Urothelium cell line (cell line): ENCODE results near the gene LRIT3.
"Not testable (repeated sequence)": the region's sequence is repeated elsewhere in the genome, so short reads cannot be mapped to it uniquely, and the experiment has no call there.

Source experiments
- DNase-seq: peaks from one replicate; pipeline ENCODE4 v3.0.0; 2011; ENCODE audit warnings: low spot score, mixed read lengths
- FAIRE-seq: peaks from 2 replicates; lab custom pipeline; 2011; peaks lifted over from hg19 to GRCh38; lab: Jason Lieb, UNC

LRIT3 gene

DNA sequence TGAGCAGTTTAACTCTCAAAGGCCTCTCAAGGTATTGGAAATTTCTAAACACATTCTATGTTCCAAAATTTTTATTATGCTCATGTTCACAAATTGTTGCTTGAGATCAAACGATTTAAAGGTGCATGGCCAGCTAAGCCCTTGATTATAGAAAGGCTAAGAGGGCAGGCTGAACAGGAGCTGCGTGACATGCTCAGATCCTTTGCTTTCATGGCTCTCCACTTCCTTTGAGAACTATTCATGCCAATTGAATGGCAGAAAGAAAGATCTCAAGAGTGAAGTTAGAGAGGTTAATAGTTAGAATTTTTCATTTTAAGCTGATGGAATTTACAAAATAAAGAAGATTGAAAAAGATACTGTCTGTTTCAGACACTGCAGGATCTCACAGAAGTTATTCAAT is 594 bp downstream of the LRIT3 start:
- FAIRE-seq: no peak
- DNase-seq: no peak

- DNase-seq (no peak), FAIRE-seq (no peak)
Observed at GRCh38 chr4:109850601-109851000, 2.7 kb downstream of the LRIT3 start.

- FAIRE-seq, DNase-seq: not testable (repeated sequence)
Observed at GRCh38 chr4:109859426-109860300, 11.8 kb downstream of the LRIT3 start.

GRCh38 chr4:109861271-109861670 is 13.4 kb downstream of the LRIT3 start:
- DNase-seq (no peak), FAIRE-seq (no peak)

DNA sequence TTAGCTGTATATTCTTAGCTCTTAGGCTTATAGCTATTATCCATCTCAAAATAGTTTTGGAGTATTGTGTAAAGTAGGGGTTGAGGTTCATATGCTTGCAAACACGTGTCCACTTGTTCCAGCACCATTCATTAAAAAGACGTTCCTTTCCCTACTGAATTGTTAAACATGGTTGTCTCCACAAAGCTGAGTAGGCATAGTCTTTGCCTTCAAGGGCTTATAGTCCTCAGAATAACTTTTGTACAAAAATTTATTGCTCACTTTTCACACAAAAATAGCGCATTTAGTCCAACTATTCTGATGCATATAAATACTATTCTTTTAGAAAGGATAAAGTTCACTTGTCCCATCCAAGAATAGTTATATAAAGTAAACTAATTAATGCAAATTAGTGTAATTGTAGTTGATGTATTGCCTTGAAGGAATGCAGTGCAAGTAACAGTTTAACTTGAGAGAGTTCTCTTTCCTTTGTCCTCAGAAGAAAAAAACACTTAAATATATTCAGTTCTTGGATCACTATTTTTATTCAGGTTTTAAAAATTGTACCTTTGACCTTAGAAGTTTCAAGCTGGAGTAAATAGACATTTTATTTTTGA is 14.1 kb downstream of the LRIT3 start:
- no peak for DNase-seq
- no peak for FAIRE-seq

DNA sequence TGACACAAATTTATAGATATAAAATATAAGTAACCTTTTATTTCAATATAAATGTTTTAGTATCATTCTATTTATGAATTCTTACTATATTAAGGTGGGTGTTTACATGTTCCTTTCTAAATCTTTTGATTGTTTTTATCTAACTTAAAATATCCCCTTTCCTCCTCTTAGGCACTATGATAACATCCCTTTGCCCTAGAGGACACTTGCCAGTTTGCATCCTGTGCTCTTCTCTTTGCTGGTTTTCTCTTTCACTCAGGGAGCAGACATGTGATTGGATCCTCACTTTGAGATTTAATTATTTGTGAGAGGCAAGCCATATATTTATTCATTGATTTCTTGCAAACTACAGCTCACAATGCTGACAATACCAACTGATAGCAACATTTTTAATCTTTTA is 16.2 kb downstream of the LRIT3 start:
- DNase-seq (no peak), FAIRE-seq (no peak)

DNA sequence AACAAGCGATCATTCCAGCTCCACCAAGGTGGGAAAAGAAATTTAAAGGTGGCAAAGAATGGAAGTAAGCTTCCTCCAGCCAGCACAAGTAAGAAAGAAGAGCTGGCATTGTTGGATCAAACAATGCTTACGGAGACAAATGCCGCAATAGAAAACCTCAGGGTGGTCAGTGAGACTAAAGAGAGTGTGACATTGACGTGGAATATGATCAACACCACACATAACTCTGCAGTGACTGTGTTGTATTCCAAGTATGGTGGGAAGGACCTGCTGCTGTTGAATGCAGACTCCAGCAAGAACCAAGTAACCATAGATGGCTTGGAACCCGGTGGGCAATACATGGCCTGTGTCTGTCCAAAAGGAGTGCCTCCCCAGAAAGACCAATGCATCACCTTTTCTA is 22.2 kb downstream of the LRIT3 start:
- DNase-seq (no peak), FAIRE-seq (peak; percentile 20)

- DNase-seq (no peak), FAIRE-seq (no peak)
Observed at GRCh38 chr4:109872065-109872464, 24.2 kb downstream of the LRIT3 start.

GRCh38 chr4:109872950-109873656 is 25.2 kb downstream of the LRIT3 start:
- FAIRE-seq (no peak), DNase-seq (no peak)

- FAIRE-seq (no peak), DNase-seq (no peak)
Observed at GRCh38 chr4:109873791-109874514, 26.0 kb downstream of the LRIT3 start.

- DNase-seq (no peak), FAIRE-seq (no peak)
Observed at GRCh38 chr4:109875106-109875505, 27.2 kb downstream of the LRIT3 start.

- FAIRE-seq: not testable (repeated sequence)
Observed at GRCh38 chr4:109875553-109875952, 27.6 kb downstream of the LRIT3 start.

DNA sequence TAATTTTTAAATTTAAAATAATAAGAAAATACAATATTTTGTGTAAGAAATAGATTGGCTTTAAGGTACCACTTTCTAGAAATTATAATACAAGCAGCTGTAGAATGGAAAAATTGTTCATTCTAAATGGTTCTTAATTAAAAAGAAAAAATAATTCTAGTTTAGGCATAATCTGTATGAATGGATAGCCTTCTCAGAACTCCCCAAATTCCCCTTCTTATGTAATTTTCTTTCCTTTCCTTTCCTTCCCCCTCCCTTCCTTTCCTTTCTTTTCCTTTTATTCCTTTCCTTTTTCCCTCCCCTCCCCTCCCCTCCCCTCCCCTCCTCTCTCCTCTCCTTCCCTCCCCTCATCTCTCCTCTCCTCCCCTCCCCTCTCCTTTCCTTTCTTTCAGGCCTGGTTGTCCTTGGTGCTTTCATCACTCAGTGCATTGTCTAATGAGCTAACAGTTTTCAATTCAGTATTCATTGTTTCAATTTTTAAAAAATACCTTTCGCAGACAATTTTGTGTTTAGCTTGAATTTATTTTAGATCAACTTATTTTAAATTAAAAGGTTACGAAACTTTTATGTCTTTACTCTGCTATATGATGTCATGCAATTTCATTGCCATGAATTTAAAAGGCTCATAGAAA is 28.8 kb downstream of the LRIT3 start:
- no peak for DNase-seq
- FAIRE-seq: no peak

More at GRCh38 chr4:109875553-109875952, 27.6 kb downstream of the LRIT3 start:
- not testable (repeated sequence) for DNase-seq

DNA sequence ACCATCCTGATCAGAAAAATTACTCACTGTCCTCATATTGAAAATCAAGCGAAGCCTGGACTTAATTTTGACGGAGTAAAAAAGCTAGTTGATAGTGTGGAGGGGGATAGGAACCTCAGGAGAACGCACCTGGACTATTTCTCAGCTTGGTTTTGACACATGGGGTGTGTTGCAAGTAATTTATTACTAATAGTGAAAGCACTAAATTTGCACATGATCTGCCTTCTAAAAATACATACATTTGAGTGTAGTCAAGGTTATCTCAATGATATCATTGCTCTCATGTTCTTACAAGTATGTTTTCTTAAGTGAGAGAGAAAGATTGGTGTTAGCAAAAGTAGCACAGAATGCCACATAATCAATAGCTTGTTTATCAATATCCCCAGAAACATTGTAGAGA is 29.5 kb downstream of the LRIT3 start:
- no peak for FAIRE-seq
- DNase-seq: no peak

- no peak for FAIRE-seq
- no peak for DNase-seq
Observed at GRCh38 chr4:109878355-109878754, 30.4 kb downstream of the LRIT3 start.

- DNase-seq (no peak), FAIRE-seq (no peak)
Observed at GRCh38 chr4:109879081-109879480, 31.2 kb downstream of the LRIT3 start.

GRCh38 chr4:109879636-109880314 is 31.9 kb downstream of the LRIT3 start:
- FAIRE-seq: no peak

DNA sequence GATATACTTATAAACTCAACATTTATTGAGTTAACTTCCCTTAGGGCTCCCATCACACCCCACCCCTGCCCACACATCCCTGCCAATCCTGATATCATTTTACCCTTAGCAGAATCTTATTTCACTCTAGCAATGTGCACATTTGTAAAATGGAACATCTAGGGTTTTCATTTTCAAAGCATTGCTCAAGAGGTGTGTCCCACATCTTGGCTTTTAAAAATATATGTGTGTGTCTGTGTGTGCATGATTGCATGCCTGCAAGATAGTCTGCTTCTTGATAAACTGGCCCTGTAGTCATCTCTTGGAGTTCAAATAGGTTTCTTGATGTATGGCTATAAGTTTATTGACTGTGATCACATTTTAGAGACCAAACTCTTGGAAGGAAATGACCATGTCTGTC is 38.4 kb downstream of the LRIT3 start:
- FAIRE-seq (no peak), DNase-seq (no peak)

More at GRCh38 chr4:109879636-109880314, 31.9 kb downstream of the LRIT3 start:
- DNase-seq: no peak

- FAIRE-seq: no peak
- no peak for DNase-seq
Observed at GRCh38 chr4:109887071-109887470, 39.2 kb downstream of the LRIT3 start.

GRCh38 chr4:109890076-109890475 is 42.2 kb downstream of the LRIT3 start:
- FAIRE-seq: no peak

More at GRCh38 chr4:109890076-109890475, 42.2 kb downstream of the LRIT3 start:
- DNase-seq: no peak
